Measurements from ENCODE around the gene CIP2A. TPM values are rescaled to one million over a fixed set of nuclear protein-coding genes. Genes with fewer than 3 reads are reported as not detected.

CIP2A gene
- total RNA-seq, 1 donor from 2014 or later: 2.1 TPM

DNA sequence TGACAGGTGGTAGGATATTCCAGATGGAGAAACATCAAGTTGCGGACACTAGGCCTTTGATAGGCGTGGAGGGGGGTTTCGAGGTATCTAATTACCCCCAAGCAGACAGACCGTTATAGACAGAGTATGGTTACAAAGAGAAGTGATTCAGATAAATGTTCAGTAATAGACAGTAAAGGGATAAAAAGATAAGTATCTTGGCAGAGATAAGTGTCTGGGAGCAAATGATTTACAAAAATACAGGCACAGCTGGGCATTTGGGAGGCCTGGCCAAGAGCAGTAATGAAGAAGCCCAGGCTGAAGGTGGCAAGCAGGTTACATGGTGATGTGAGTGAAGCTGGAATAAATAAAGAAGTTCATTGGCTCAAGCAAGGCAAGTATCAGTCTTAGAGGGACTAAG, 78.2 kb downstream of the CIP2A start:
- no peak for DNase-seq (ENCODE audit: low spot score)

DNA sequence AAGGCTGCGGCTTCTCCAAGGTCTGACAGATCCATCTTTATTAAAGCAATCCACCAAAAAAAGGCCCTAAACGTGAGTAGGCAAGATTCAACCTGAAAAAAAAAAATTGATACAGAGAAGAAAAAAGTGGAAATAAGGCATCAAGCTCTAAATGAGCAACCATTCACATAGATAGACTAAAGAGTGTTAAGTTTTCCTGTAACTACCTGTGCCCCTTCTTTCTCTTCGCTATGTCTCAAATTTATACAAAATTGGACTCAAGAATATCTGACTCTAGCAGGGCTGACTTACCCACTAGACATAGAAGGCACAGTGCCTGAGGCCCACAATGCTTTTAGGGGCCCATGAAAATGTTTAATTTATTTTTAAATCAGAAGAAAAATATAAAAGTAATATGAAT, 78.7 kb downstream of the CIP2A start, which contains the start of gene MYH15:
TSS of gene MYH15 (minus strand) at position 101 of the 400 bp plus-strand sequence. CDS start at position 35, 66 bp downstream.
- DNase-seq (ENCODE audit: low spot score): no peak

DNA sequence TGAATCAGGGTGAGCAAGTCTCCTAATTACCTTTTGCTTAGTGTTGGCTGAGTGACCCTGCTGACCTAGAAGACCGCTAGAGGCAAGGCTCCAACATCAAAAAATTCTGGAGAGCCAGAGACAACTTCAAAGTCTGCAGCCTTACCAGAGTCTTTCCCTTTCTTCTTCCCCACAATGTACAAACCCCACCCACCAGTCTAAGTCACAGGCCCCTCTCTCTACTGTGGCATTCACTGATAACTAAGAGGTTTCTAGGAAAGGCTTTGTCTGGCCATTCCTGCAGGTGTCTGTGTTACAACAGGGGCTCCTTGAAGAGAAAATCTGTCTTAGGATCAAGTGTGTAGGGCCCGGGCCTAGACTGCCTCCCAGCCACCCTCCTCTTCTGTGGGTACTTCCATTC, 79.4 kb downstream of the CIP2A start:
- DNase-seq (ENCODE audit: low spot score): no peak

DNA sequence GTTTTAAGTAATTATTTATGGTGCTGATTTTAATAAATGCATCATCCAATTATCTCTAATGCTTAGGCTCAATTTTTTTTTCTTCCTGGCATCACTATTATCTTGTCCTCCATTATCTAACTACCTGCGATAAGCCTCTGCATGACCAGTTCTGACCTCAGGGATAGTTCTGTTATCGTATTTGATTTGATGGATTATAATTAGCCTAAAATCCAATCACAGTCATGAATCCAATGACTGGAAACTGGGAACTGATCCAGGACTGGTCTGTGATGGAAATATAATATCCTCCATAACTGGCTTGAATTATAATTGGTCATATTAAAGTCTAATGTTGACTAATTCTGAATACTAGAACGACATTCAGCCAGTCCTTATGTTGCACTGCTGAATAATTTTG, 80.0 kb downstream of the CIP2A start:
- no peak for DNase-seq (ENCODE audit: low spot score)

DNA sequence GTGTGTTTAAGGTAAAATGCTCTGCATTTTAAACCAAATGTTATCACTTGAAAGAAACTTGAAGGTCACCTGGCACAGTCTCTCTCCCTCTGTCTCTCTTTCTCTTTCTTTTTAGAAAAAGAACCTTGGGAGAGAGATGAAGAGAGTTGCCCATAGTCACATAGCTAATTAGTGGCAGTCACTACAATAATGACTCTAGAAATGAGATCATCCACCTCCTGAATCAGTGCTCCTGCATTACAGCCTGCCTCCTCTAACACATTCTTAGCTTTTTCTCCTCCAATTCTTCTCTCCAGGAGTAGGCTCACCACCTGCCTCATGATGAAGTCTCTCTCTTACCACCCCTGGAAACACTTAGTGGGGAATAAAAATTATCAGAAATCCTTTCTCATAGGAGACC, 81.3 kb downstream of the CIP2A start:
- no peak for DNase-seq (ENCODE audit: low spot score)

DNA sequence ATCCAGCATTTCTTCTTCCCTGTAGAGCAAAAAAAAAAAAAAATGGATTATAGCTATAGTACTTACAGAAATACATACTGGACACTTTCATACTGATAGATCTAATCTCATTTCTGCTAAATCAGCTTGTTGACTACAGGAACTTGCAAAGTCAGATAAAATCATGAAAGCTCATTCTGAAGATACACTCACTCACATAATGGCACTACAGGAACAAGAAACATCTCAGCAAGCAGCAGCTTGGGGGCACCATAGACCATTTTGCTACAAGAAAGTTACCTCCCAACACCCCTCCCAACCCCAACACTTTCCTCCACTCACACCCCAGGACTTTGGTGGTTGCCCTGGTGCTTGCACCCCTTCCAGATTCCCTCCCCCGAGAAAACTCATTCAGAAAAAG, 83.4 kb downstream of the CIP2A start:
- no peak for DNase-seq (ENCODE audit: low spot score)

DNA sequence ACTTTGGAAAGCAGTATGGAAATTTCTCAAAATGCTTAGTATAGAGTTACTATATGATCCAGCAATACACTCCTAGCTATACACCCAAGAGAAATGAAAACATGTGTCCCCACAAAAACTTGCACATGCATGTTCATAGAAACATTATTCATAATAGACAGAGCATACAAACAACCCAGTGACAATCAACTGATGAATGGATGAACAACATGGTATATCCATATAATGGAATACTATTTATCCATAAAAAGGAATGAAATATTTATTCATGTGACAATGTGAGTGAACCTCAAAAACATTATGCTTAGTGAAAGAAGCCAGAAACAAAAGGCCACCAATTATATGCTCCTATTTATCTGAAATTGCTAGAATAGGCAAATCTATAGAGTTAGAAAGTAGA, 85.5 kb downstream of the CIP2A start:
- DNase-seq (ENCODE audit: low spot score): no peak

DNA sequence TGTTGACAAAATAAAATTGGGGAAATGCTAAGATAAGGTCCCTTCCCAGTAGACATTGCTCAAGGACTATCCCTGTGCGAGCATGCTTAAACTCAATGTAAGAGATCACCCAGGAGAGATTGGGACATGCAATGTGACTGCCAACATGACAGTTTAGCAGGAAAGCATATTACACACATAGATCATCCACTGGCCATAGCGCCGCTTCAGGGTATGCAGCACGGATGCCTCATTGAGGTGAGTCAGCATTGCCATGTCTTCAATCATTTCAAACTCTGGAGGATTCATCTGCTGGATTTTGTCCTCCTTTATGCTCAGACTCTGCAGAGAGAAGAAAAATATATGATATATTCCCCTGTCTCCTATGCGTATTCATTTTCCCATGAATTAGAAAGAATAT, 87.7 kb downstream of the CIP2A start:
- DNase-seq (ENCODE audit: low spot score): no peak

DNA sequence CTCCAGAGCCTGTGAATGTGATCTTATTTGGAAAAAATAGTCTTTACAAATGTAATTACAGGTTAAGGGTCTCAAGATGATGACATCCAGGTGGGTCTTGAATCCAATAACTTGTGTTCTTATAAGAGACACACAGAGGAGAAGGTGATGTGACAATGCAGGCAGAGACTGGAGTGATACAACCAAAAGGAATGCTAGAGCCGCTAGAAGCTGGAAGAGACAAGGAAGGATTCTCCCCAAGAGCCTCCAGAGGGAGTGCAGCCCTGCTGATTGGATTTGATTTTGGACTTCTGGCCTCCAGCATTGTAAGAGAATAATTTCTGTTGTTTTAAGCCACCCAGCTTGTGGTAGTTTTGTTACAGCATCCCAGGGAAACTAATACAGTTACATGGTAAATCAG, 88.5 kb downstream of the CIP2A start:
- no peak for DNase-seq (ENCODE audit: low spot score)

Other genes starting within 250 kb of the CIP2A start
- gene MYH15, start 78.8 kb downstream of the CIP2A start, total RNA-seq: 0.29 TPM
- 8.4 TPM for gene DZIP3, start 284 bp upstream of the CIP2A start, total RNA-seq
- not detected for gene RETNLB, start 168.0 kb upstream of the CIP2A start, total RNA-seq
- gene TRAT1, start 233.3 kb upstream of the CIP2A start, total RNA-seq: not detected